Psoas muscle (tissue), 8 donors: ENCODE measurements around the gene LRIT1. TPM values are rescaled to one million over a fixed set of nuclear protein-coding genes. Genes with fewer than 3 reads are reported as not detected.

Experiments
- ATAC-seq, 4 donors: fragments of 200-7000 bp; cut with Tn5 transposase; one replicate each; pipeline ENCODE4 v1.9.1; 2020; ENCODE audit warnings: moderate library complexity in 3 of 4, mild to moderate bottlenecking in 2 of 4
- DNase-seq, 2 donors: peaks; one replicate each; pipeline ENCODE4 v3.0.0-alpha.2; 2020
- H3K27ac ChIP-seq: fragments of 200-600 bp; one replicate; pipeline ENCODE4 v1.8.0; 2022
- H3K27me3 ChIP-seq, 3 donors: fragments of 200-600 bp in 1 of 3; one replicate each; pipeline versions ENCODE4 v1.6.1 to v1.8.0; 2013 to 2022; ENCODE audit warnings: low read length in 2 of 3, mild to moderate bottlenecking in 2 of 3, moderate library complexity in 1 of 3; ENCODE audit not compliant: insufficient read depth in 3 of 3
- H3K36me3 ChIP-seq, 2 donors: fragments of 200-600 bp in 1 of 2; one replicate each; pipeline versions ENCODE4 v1.6.1 to v1.8.0; 2013 to 2022; ENCODE audit warnings: low read depth in 1 of 2, mild to moderate bottlenecking in 1 of 2, moderate library complexity in 1 of 2; ENCODE audit not compliant: insufficient read depth in 1 of 2
- H3K4me1 ChIP-seq: fragments of 200-600 bp; one replicate; pipeline ENCODE4 v1.8.0; 2022
- H3K4me3 ChIP-seq: fragments of 200-600 bp; one replicate; pipeline ENCODE4 v1.8.0; 2022; ENCODE audit warnings: mild to moderate bottlenecking
- H3K9me3 ChIP-seq: fragments of 200-600 bp; one replicate; pipeline ENCODE4 v1.8.0; 2022
- CTCF ChIP-seq: fragments of 200-600 bp; IDR thresholded peaks from one replicate; pipeline ENCODE4 v1.8.0; 2022; ENCODE audit warnings: antibody characterized with exemption
- WGBS, 3 donors: extraction: QIAGEN DNeasy Blood & Tissue Kit; methylation state at CpG; one replicate each; pipeline versions ENCODE4 v1.1.6 to v1.1.7; 2013; 5-methylcytosine and 5-hydroxymethylcytosine counted together
- intact Hi-C, 2 donors: fragments of 100-400 bp; cut with DNase I; formaldehyde crosslinking; loops; one replicate each; pipeline versions ENCODE4 v1.11.0 to v1.14.2; 2022
- polyA plus RNA-seq, 3 donors: library from polyadenylated mRNA; stranded (reverse); fragments of 200-250 nt; gene quantifications; one replicate each; pipeline ENCODE4 v1.2.3, GENCODE V29; 2013
- total RNA-seq, 4 donors: library from RNA; stranded (reverse); fragmentation: NEBNext Ultra II Directional in 2 of 4; extraction: Animal tissue kit (Norgen Biotek cat#: 25700) in 2 of 4; gene quantifications; one replicate each; pipeline versions ENCODE4 v1.2.1 to v1.2.4, GENCODE V29; 2021 to 2023
- donor health status: healthy with polysubstance abuse.
- donor health status: DM: no; HTN: no; CAD: no; lungs with moderate emphysema.
- donor health status: Bipolar disorder and iron deficiency.
- donor health status: healthy.
- donor health status: DM: yes; HTN: yes; CAD: no.
- donor health status: DM: no; HTN: no; CAD: no.
- donor health status: DM: no; HTN: no; CAD: no.
- donor health status: DM: yes; HTN: yes; CAD: no.

The LRIT1 gene
- total and polyA plus RNA-seq, 7 donors: not detected

- Histone ChIP-seq H3K27ac (no peak overlapping the region), H3K36me3 (no peaks in the 10 kb centered on the region), H3K4me1 (no peaks in the 10 kb centered on the region), H3K27me3 (peaks cover 0 to 2% (median 0%) of the 10 kb centered on the region in 3 donors), H3K4me3 (no peak overlapping the region), H3K9me3 (no peaks in the 10 kb centered on the region)
- no peak for ATAC-seq
- DNase-seq: no peak
- intact Hi-C loops: no loop called here
- 87 to 91% (median 90%) methylated on average over 4 of the region's 4 CpGs for WGBS, 3 donors
- TF ChIP-seq CTCF: no peak
Measured at GRCh38 chr10:84204122-84204521, 37.2 kb downstream of the LRIT1 start.

GRCh38 chr10:84202349-84202748 lies 39.0 kb downstream of the LRIT1 start:
- WGBS, 3 donors: 80 to 84% (median 81%) methylated on average over 5 of the region's 5 CpGs
- H3K4me3 ChIP-seq: no peak overlapping the region
- no peak for DNase-seq
- intact Hi-C loops: no loop called here
- no peak overlapping the region for H3K27ac ChIP-seq
- no peak for TF ChIP-seq CTCF
- no peaks in the 10 kb centered on the region for H3K36me3 ChIP-seq
- no peak for ATAC-seq
- no peaks in the 10 kb centered on the region for H3K9me3 ChIP-seq
- no peaks in the 10 kb centered on the region for H3K4me1 ChIP-seq
- H3K27me3 ChIP-seq: peaks cover 0 to 4% (median 3%) of the 10 kb centered on the region in 3 donors

GRCh38 chr10:84201682-84202081 lies 39.7 kb downstream of the LRIT1 start:
- DNase-seq (no peak), ATAC-seq (no peak)
- no peak overlapping the region for H3K4me3 ChIP-seq
- H3K4me1 ChIP-seq: no peaks in the 10 kb centered on the region
- intact Hi-C loops: no loop called here
- peaks cover 0 to 10% (median 3%) of the 10 kb centered on the region in 3 donors for H3K27me3 ChIP-seq
- H3K27ac ChIP-seq: no peak overlapping the region
- WGBS, 3 donors: 86 to 92% (median 90%) methylated on average over 11 of the region's 11 CpGs
- H3K9me3 ChIP-seq: no peaks in the 10 kb centered on the region
- no peak for TF ChIP-seq CTCF
- no peaks in the 10 kb centered on the region for H3K36me3 ChIP-seq

GRCh38 chr10:84201244-84201606 lies 40.1 kb downstream of the LRIT1 start:
- DNase-seq: no peak
- Histone ChIP-seq H3K36me3 (no peaks in the 10 kb centered on the region), H3K4me3 (no peak overlapping the region), H3K4me1 (no peaks in the 10 kb centered on the region), H3K27me3 (peaks cover 0 to 11% (median 3%) of the 10 kb centered on the region in 3 donors), H3K27ac (no peak overlapping the region), H3K9me3 (no peaks in the 10 kb centered on the region)
- ATAC-seq: no peak
- intact Hi-C loops: no loop called here
- 53 to 60% (median 56%) methylated on average over 6 of the region's 6 CpGs for WGBS, 3 donors
- no peak for TF ChIP-seq CTCF

- Histone ChIP-seq H3K36me3 (no peaks in the 10 kb centered on the region), H3K27me3 (peaks cover 0 to 16% (median 6%) of the 10 kb centered on the region in 3 donors), H3K4me1 (no peaks in the 10 kb centered on the region), H3K4me3 (no peak overlapping the region), H3K9me3 (no peaks in the 10 kb centered on the region), H3K27ac (no peak overlapping the region)
- DNase-seq: no peak
- no peak for ATAC-seq
- TF ChIP-seq CTCF: no peak
- intact Hi-C loops: no loop called here
- 67 to 76% (median 75%) methylated on average over 10 to 11 of the region's 11 CpGs for WGBS, 3 donors
Measured at GRCh38 chr10:84200537-84201243, 40.7 kb downstream of the LRIT1 start.
